Adrenal gland (tissue), 12 donors: Measurements from ENCODE around the gene B9D1. TPM values are rescaled to one million over a fixed set of nuclear protein-coding genes. Genes with fewer than 3 reads are reported as not detected.

Experiments
- DNase-seq, 7 donors: peaks; one replicate each; pipeline ENCODE4 v3.0.0-alpha.2; 2019 to 2020
- H3K27ac ChIP-seq, 5 donors: fragments of 200-600 bp; sonication (generic) in 4 of 5; 1 replicate in 3 of 5; 2 replicates in 2 of 5; pipeline versions ENCODE4 v1.5.1 to v1.8.0; 2016 to 2020; ENCODE audit warnings: mild to moderate bottlenecking in 1 of 5
- H3K27me3 ChIP-seq: fragments of 200-600 bp; 2 replicates; pipeline ENCODE4 v1.8.0; 2021
- H3K36me3 ChIP-seq, 2 donors: fragments of 200-600 bp; replicated peaks in 1 of 2; 1 replicate in 1 of 2; 2 replicates in 1 of 2; pipeline versions ENCODE4 v1.5.1 to v1.8.0; 2018 to 2022
- H3K4me1 ChIP-seq, 2 donors: fragments of 200-600 bp; replicated peaks in 1 of 2; 1 replicate in 1 of 2; 2 replicates in 1 of 2; pipeline versions ENCODE4 v1.5.1 to v1.8.0; 2018 to 2021
- H3K4me3 ChIP-seq, 4 donors: fragments of 200-600 bp; sonication (generic) in 3 of 4; one replicate each; pipeline ENCODE4 v1.5.1; 2016 to 2018
- H3K9me3 ChIP-seq, 3 donors: fragments of 200-600 bp; sonication (generic) in 1 of 3; replicated peaks in 1 of 3; 1 replicate in 2 of 3; 2 replicates in 1 of 3; pipeline versions ENCODE4 v1.5.1 to v1.8.0; 2016 to 2021
- POLR2A ChIP-seq, 2 donors: fragments of 450-650 bp; IDR thresholded peaks; one replicate each; pipeline ENCODE4 v1.6.1; 2017; ENCODE audit warnings: antibody characterized with exemption in 2 of 2, mild to moderate bottlenecking in 2 of 2, moderate library complexity in 1 of 2
- WGBS, 4 donors: extraction: QIAGEN DNeasy Blood & Tissue Kit in 2 of 4; methylation state at CpG; one replicate each; pipeline versions ENCODE4 v1.1.5 to v1.1.7; 2013 to 2017; 5-methylcytosine and 5-hydroxymethylcytosine counted together
- intact Hi-C, 2 donors: fragments of 100-400 bp; cut with DNase I; formaldehyde crosslinking; loops; one replicate each; pipeline versions ENCODE4 v1.14.1 to v1.15.0; 2022 to 2023
- polyA plus RNA-seq, 3 donors: library from polyadenylated mRNA; stranded (reverse); fragments of 200-250 nt in 2 of 3; fragments of 350-450 nt in 1 of 3; fragmentation: Illumina TruSeq in 1 of 3; extraction: RNeasy Lipid Tissue Mini Kit (QIAGEN cat#74804) in 1 of 3; gene quantifications; one replicate each; pipeline ENCODE4 v1.2.3, GENCODE V29; 2013 to 2014
- total RNA-seq, 9 donors: library from RNA; depleted of rRNA in 4 of 9; stranded (reverse); fragments of >200 nt in 4 of 9; fragments of 120-200 nt in 1 of 9; fragmentation: NEBNext Ultra II Directional in 1 of 9; extraction: Animal tissue kit (Norgen Biotek cat#: 25700) in 1 of 9; gene quantifications; one replicate each; pipeline versions ENCODE4 v1.1.0 to v1.2.4, GENCODE V29; 2013 to 2023
- TF ChIP-seq, protein P1 (sequence below), 6 experiments: fragments of 450-650 bp in 4 of 6; fragments of 200-600 bp in 2 of 6; sonication (generic) in 1 of 6; IDR thresholded peaks; 1 replicate in 5 of 6; 2 replicates in 1 of 6; pipeline versions ENCODE4 v1.5.1 to v1.8.0; 2016 to 2021; ENCODE audit warnings: antibody characterized with exemption in 6 of 6, mild to moderate bottlenecking in 2 of 6, moderate library complexity in 1 of 6
- donor health status: healthy with polysubstance abuse.
- donor health status: Bipolar disorder and iron deficiency.
- donor health status: DM: yes; HTN: yes; CAD: no.
- donor health status: DM: no; HTN: no; CAD: no.
- donor health status: DM: no; HTN: no; CAD: no.
- donor health status: DM: yes; HTN: yes; CAD: no.

B9D1 gene
- total and polyA plus RNA-seq, 12 donors, result 19.3 to 67.7 (median 30.1) TPM

DNA sequence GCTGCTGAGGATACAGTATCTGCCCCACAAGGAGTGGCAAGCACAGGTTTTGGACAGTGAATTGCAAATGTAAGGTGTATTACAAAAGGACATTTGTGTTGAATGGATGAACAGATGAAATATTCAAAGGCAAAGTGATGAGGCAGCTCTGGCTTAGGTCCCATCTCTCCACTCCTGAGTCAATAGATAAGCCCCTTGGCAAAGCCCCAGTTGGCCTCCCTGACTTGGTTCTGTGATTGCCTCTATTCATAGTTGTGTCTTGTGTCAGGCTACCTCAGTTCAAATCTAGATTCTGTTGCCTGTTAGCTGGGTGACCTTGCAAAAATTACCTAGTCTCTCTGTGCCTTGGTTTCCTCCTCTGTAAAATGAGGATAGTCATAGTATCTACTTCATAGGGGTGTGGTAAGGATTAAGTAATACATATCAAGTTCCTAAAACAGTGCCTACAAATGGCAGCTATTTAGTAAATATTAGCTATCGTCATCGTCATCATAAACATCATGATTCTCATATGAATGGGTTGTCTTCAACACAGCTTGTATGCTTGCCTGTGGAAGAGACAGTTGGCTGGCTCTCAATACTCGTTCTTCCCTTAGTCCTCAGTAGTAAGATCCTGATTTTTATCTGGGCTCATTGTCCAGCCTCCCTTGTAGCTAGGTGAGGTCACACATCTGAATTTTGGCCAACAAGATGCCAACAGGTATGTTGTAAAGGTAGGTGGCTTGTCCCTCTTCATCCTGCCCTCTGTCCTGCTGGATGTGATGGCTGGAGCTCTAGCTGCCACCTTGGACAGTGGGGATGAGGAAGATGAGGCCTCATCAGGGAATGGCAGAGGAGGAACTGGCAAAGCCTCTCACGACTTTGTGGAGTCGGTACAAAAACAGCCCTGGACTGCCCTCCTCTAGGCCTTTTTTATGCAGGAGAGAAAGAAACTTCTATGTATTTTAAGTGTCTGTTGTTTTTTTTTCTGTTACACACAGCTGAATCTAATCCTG lies 26.6 kb upstream of the B9D1 start:
- Histone ChIP-seq H3K9me3 (no peaks in the 10 kb centered on the region), H3K36me3 (peaks cover 0 to 5% of the 10 kb centered on the region in 2 donors), H3K4me1 (peaks cover 38 to 60% of the 10 kb centered on the region in 2 donors), H3K27ac (peak overlapping the region; percentile 40 to 96 (median 73)), H3K4me3 (no peak overlapping the region), H3K27me3 (no peaks in the 10 kb centered on the region)
- intact Hi-C loops, result no loop called here
- DNase-seq, result peak; percentile 77 to 98 (median 95)
- 71 to 81% (median 77%) methylated on average over 5 of the region's 5 CpGs for whole genome bisulfite sequencing, 4 donors
- no peak for TF ChIP-seq POLR2A (IDR thresholded peaks at IDR 0.05)
- TF ChIP-seq, protein P1, sequence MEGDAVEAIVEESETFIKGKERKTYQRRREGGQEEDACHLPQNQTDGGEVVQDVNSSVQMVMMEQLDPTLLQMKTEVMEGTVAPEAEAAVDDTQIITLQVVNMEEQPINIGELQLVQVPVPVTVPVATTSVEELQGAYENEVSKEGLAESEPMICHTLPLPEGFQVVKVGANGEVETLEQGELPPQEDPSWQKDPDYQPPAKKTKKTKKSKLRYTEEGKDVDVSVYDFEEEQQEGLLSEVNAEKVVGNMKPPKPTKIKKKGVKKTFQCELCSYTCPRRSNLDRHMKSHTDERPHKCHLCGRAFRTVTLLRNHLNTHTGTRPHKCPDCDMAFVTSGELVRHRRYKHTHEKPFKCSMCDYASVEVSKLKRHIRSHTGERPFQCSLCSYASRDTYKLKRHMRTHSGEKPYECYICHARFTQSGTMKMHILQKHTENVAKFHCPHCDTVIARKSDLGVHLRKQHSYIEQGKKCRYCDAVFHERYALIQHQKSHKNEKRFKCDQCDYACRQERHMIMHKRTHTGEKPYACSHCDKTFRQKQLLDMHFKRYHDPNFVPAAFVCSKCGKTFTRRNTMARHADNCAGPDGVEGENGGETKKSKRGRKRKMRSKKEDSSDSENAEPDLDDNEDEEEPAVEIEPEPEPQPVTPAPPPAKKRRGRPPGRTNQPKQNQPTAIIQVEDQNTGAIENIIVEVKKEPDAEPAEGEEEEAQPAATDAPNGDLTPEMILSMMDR (IDR thresholded peaks at IDR 0.05), result no peak

DNA sequence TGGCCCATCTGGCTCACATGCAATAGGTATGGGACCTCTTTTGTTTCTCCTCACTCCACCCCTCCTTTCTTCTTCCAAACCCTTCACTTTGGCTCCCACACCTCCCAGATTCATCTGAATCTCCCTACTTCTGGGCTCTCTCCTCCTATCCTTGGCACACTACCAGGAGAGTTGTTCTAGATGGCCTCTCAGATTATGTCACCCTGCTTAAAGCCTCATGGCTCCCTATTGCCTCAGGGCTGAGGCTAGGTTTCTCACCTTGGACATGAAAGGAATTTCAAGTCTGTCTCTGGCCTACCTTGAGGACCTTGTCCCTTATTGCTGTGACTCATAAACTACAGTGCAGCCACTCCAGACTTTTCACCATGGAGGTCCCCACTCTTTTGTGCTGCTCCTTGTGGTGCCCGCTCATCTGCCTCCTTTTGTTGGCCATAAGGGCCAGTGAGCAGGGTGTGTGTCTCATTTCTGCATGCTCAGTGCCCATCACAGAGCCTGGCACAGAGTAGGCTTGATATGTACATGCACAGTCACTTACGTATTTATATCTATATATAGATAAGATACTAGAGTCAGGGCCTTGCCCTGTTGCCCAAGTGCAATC lies 25.5 kb upstream of the B9D1 start:
- H3K4me1 ChIP-seq, result peaks cover 38 to 64% of the 10 kb centered on the region in 2 donors
- peak overlapping the region; percentile 40 to 96 (median 73) for H3K27ac ChIP-seq
- TF ChIP-seq, protein P1 (IDR thresholded peaks at IDR 0.05), result no peak
- TF ChIP-seq POLR2A (IDR thresholded peaks at IDR 0.05), result no peak
- H3K36me3 ChIP-seq, result peaks cover 0 to 16% of the 10 kb centered on the region in 2 donors
- no peaks in the 10 kb centered on the region for H3K27me3 ChIP-seq
- intact Hi-C loops, result no loop called here
- WGBS, 4 donors, result 72 to 100% (median 83%) methylated on average over 2 of the region's 2 CpGs
- peak in 5 of 7 donors; percentile 65 to 73 (median 66) for DNase-seq
- H3K9me3 ChIP-seq, result no peaks in the 10 kb centered on the region
- no peak overlapping the region for H3K4me3 ChIP-seq

DNA sequence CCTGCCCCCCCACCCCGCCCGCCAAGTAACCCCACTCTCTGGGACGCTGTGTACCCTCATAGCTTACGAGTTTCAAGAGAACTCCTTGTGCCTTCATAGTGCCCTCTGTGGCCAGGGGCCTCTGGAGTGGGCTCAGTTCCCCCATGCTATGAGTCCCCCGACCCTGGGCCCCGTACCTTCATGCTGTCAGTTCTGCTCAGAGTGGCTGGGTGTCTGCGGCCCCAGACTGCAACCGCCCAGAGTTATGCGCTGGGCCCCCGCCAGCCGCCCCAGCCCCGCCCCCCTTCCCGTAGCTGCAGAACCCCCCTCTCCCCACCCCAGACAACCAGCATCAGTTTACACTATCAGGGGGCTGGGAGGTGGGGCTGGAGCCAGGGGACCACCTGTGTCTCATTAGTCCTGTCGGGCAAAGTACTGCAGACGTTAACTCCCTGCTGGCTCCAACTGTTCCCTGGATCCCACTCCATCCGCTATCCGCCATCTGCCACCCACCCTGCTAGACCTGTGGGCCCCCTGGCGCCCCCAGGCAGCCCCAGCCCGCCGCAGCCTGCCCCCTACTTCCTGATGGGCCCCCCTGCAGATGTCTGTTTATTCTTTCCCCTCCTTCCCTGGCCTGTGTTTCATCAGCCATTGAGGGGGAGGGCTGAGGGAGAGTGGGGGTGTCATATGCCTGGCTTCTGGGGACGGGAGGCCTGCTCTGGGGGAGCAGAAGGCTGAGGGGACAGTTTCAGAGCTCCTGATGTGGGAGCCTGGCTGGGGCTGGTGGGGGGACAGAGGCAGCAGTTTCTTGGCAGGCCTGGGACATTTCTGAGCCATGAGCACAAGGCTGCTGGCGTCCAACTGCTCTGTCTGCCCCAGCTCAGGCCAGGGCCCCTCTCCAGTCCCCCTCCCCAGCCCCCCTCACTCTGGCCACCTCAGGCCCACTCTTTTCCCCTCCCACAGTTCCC lies 24.7 kb upstream of the B9D1 start, which contains the start of gene MFAP4:
TSS of gene MFAP4 (minus strand) at position 217 of the 947 bp plus-strand sequence. CDS start at position 182, 35 bp downstream.
- no peaks in the 10 kb centered on the region for H3K27me3 ChIP-seq
- H3K9me3 ChIP-seq, result no peaks in the 10 kb centered on the region
- H3K4me1 ChIP-seq, result peaks cover 38 to 64% of the 10 kb centered on the region in 2 donors
- 28 to 46% (median 32%) methylated on average over 7 to 22 of the region's 22 CpGs for WGBS, 4 donors
- peak in 6 of 7 donors; percentile 76 to 87 (median 81) for DNase-seq
- H3K27ac ChIP-seq, result peak within 1 kb of the TSS; percentile 66 to 96 (median 73)
- intact Hi-C loops, result no loop called here
- no peak for TF ChIP-seq POLR2A (IDR thresholded peaks at IDR 0.05)
- TF ChIP-seq, protein P1 (IDR thresholded peaks at IDR 0.05), result no peak
- H3K4me3 ChIP-seq, result no peak within 1 kb of the TSS
- peaks cover 0 to 24% of the 10 kb centered on the region in 2 donors for H3K36me3 ChIP-seq
